ENCODE results near the gene PIAS2. TPM values are rescaled to one million over a fixed set of nuclear protein-coding genes. Genes with fewer than 3 reads are reported as not detected.

Gene PIAS2
- total and polyA plus RNA-seq, 2 experiments from 2014 or later: 30.3 to 54.2 TPM

GRCh38 chr18:46915800-46916550 lies 1.3 kb downstream of the PIAS2 start:
- H4K20me1 ChIP-seq (replicated peaks; ENCODE audit: insufficient read depth): peaks cover 38% of the 10 kb centered on the region
- H3K4me1 ChIP-seq (ENCODE audit: insufficient read depth): peaks cover 62% of the 10 kb centered on the region
- peak overlapping the region; percentile 95 for H3K4me3 Mint-ChIP-seq
- H3K27me3 Mint-ChIP-seq (ENCODE audit: insufficient read depth, low read depth, poor library complexity): peaks cover 15% of the 10 kb centered on the region
- no peaks in the 10 kb centered on the region for H3K9me2 ChIP-seq (ENCODE audit: insufficient read depth)
- peaks cover 61% of the 10 kb centered on the region for H3K4me1 Mint-ChIP-seq
- no peak for DNase-seq (ENCODE audit: low spot score)
- H3K36me3 ChIP-seq (ENCODE audit: insufficient read depth): no peaks in the 10 kb centered on the region
- no peak overlapping the region for H3K27ac ChIP-seq (ENCODE audit: low read depth)
- peak overlapping the region; percentile 82 for H3K4me2 ChIP-seq
- H3K4me3 ChIP-seq: peak overlapping the region; percentile 64
- TF ChIP-seq CREB1 (CRISPR knock-in tag; IDR thresholded peaks at IDR 0.05; ENCODE audit: low read depth) (no peak), CTCF (conservative IDR thresholded peaks at IDR 0.05; ENCODE audit: low read depth in 2 of 2) (no peak), POLR2AphosphoS5 (IDR thresholded peaks at IDR 0.05; ENCODE audit: low read depth) (no peak), EZH2 (IDR thresholded peaks at IDR 0.05; ENCODE audit: low read depth, unreplicated experiment) (no peak), REST (IDR thresholded peaks at IDR 0.05; ENCODE audit: unreplicated experiment) (no peak), ETS1 (IDR thresholded peaks at IDR 0.05) (no peak), EZH2phosphoT487 (IDR thresholded peaks at IDR 0.05; ENCODE audit: unreplicated experiment) (no peak), ZNF331 (CRISPR knock-in tag; IDR thresholded peaks at IDR 0.05; ENCODE audit: low read depth) (no peak), STAT1 (IDR thresholded peaks at IDR 0.05; ENCODE audit: unreplicated experiment) (no peak), ZNF462 (CRISPR knock-in tag; IDR thresholded peaks at IDR 0.05) (no peak), JUNB (IDR thresholded peaks at IDR 0.05; ENCODE audit: unreplicated experiment) (no peak), NANOG (IDR thresholded peaks at IDR 0.05; ENCODE audit: borderline replicate concordance) (no peak), ZNF114 (CRISPR knock-in tag; IDR thresholded peaks at IDR 0.05) (no peak)
- peaks cover 58% of the 10 kb centered on the region for H3K79me2 ChIP-seq (replicated peaks; ENCODE audit: insufficient read depth)
- no peak overlapping the region; the same call in 1 of the 2 replicates for H3K27ac Mint-ChIP-seq
- ATAC-seq: no peak
- H3K9me3 Mint-ChIP-seq: peaks cover 3% of the 10 kb centered on the region; the same call in 1 of the 3 replicates
- H3F3A ChIP-seq (replicated peaks; ENCODE audit: low read depth): no peaks in the 10 kb centered on the region
- H3K27me3 ChIP-seq (ENCODE audit: insufficient read depth): no peaks in the 10 kb centered on the region
- peaks cover 9% of the 10 kb centered on the region for H3K36me3 Mint-ChIP-seq (ENCODE audit: low read depth)
- no peak overlapping the region for H2AFZ ChIP-seq
